K562 (cell line): ENCODE data around the gene DNAAF8. TPM values are rescaled to one million over a fixed set of nuclear protein-coding genes. Genes with fewer than 3 reads are reported as not detected.
A peak's percentile ranks its signal among the peaks of the same experiment; 100 is the strongest.

ENCODE experiments used
- CEBPB ChIP-seq: fragments of 450-650 bp; IDR thresholded peaks from 2 replicates; pipeline ENCODE4 v1.6.1; 2016; ENCODE audit warnings: missing genetic modification characterization, missing compliant biosample characterization
- ESRRA ChIP-seq: fragments of 450-650 bp; IDR thresholded peaks from 2 replicates; pipeline ENCODE4 v1.6.1; 2014; ENCODE audit warnings: low read depth, mild to moderate bottlenecking, moderate library complexity, borderline replicate concordance
- HNRNPL ChIP-seq: fragments of 200-400 bp; formaldehyde crosslinking; IDR thresholded peaks from 2 replicates; pipeline ENCODE4 v1.6.1; 2017; ENCODE audit warnings: low read depth, mild to moderate bottlenecking, low read length
- MCM7 ChIP-seq, 2 experiments: fragments of 450-650 bp; IDR thresholded peaks; 2 replicates each; pipeline ENCODE4 v1.6.1; 2016 to 2018
- MTA2 ChIP-seq: fragments of 450-650 bp; IDR thresholded peaks from 2 replicates; pipeline ENCODE4 v1.6.1; 2016; ENCODE audit warnings: low read depth
- MTF1 ChIP-seq: fragments of 250-450 bp; sonication (Bioruptor Pico); IDR thresholded peaks from 2 replicates; pipeline ENCODE4 v1.9.0; 2021; ENCODE audit warnings: moderate library complexity, mild to moderate bottlenecking, inconsistent platforms, borderline replicate concordance
- PTRF ChIP-seq: fragments of 450-650 bp; IDR thresholded peaks from 2 replicates; pipeline ENCODE4 v1.6.1; 2016; ENCODE audit warnings: mild to moderate bottlenecking, missing genetic modification characterization, missing compliant biosample characterization
- SP2 ChIP-seq: IDR thresholded peaks from 2 replicates; pipeline ENCODE4 v1.6.1; 2011; ENCODE audit warnings: mild to moderate bottlenecking, low read depth, low read length, moderate library complexity; ENCODE audit not compliant: poor library complexity, severe bottlenecking; ENCODE audit errors: extremely low read depth
- ZBTB7A ChIP-seq: IDR thresholded peaks from 2 replicates; pipeline ENCODE4 v1.6.1; 2011; ENCODE audit warnings: low read depth, mild to moderate bottlenecking, low read length, moderate library complexity, borderline replicate concordance; ENCODE audit not compliant: control insufficient read depth
- ZBTB8A ChIP-seq: fragments of 450-650 bp; IDR thresholded peaks from 2 replicates; pipeline ENCODE4 v1.6.1; 2018; ENCODE audit warnings: mild to moderate bottlenecking, moderate library complexity; ENCODE audit not compliant: partially characterized antibody
- ZNF354B ChIP-seq: fragments of 250-450 bp; sonication (Bioruptor Pico); IDR thresholded peaks from 2 replicates; pipeline ENCODE4 v1.4.0; 2020
- polyA plus RNA-seq, 8 experiments: library from polyadenylated mRNA; depleted of rRNA in 4 of 8; stranded (reverse) in 5 of 8; unstranded in 3 of 8; fragments of >200 nt; fragmentation: Nextera tagmentation in 2 of 8; fragmentation: Illumina TruSeq in 1 of 8; extraction: Ambion mirVana in 2 of 8; extraction: Trizol in 1 of 8; gene quantifications; 2 replicates each; pipeline versions ENCODE4 v1.2.1 to v1.2.3, GENCODE V29; 2011 to 2014; ENCODE audit warnings: inconsistent platforms in 1 of 8, missing spikeins in 1 of 8
- total RNA-seq, 7 experiments: library from RNA; depleted of rRNA in 6 of 7; stranded (reverse); fragments of >200 nt in 6 of 7; fragmentation: Illumina TruSeq in 2 of 7; extraction: Trizol in 2 of 7; gene quantifications; 2 replicates each; pipeline versions ENCODE4 v1.2.1 to v1.2.3, GENCODE V29; 2011 to 2021; ENCODE audit warnings: low replicate concordance in 1 of 7
- TF ChIP-seq, protein P1 (sequence below): sonication (generic); formaldehyde crosslinking; IDR thresholded peaks from 2 replicates; pipeline ENCODE4 v1.9.0; 2022; ENCODE audit warnings: mild to moderate bottlenecking, missing genetic modification reagents
- TF ChIP-seq, protein P2 (sequence below): fragments of 250-450 bp; sonication (Bioruptor Pico); IDR thresholded peaks from 2 replicates; pipeline ENCODE4 v1.5.0; 2021
- TF ChIP-seq, protein P3 (sequence below): IDR thresholded peaks from 3 replicates; pipeline ENCODE4 v1.6.1; 2011; ENCODE audit warnings: borderline replicate concordance, mild to moderate bottlenecking; ENCODE audit not compliant: insufficient read length, insufficient read depth
- TF ChIP-seq, protein P4 (sequence below): fragments of 150-350 bp; conservative IDR thresholded peaks from 2 replicates; pipeline ENCODE4 v1.6.1; 2014; ENCODE audit warnings: low read length
- TF ChIP-seq, protein P5 (sequence below): fragments of 450-650 bp; conservative IDR thresholded peaks from 2 replicates; pipeline ENCODE4 v1.6.1; 2016; ENCODE audit warnings: missing genetic modification characterization, low read depth, mild to moderate bottlenecking, control low read depth, missing compliant biosample characterization

Gene DNAAF8
- total and polyA plus RNA-seq, 9 of the 15 experiments (the other 6 are each of a cell fraction or from before 2014, with no cell fraction given): 0.04 to 0.12 (median 0.10) TPM; not detected in 6

DNA sequence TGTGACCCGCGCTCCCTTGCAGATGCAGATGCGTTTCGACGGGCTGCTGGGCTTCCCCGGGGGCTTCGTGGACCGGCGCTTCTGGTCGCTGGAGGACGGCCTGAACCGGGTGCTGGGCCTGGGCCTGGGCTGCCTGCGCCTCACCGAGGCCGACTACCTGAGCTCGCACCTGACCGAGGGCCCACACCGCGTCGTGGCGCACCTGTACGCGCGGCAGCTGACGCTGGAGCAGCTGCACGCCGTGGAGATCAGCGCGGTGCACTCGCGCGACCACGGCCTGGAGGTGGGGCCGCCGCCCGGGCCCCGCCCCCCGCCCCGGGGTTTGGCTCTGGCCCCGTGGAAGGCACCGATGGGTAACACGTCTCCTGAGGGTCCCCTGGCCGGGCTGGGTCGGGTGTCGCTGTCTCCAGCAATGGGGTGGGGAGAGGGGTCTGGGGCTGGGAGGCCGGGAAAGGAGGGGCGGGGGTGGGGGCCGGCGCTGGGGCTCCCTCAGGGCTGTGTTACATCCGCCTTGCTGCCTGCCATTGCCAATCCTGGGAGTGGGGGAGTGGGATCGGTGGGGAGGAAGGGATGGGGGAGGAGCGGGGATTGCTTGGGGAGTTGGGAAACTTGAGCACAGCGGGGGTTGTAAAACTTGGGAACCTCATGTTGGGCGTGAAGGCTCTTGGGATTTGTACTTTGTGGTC, 40.2 kb upstream of the DNAAF8 start (continued):
- TF ChIP-seq ZBTB8A (no peak), CEBPB (tag) (no peak), ZBTB7A (peak; percentile 8; the same call in 1 of the 2 replicates), PTRF (tag) (no peak), ZNF354B (no peak), ESRRA (no peak), HNRNPL (peak; percentile 79; the same call in 1 of the 2 replicates), MTA2 (no peak), SP2 (no peak), MTF1 (CRISPR knock-in tag) (no peak), MCM7 (IDR thresholded peaks at IDR 0.05) (no peak)
- TF ChIP-seq, protein P1, sequence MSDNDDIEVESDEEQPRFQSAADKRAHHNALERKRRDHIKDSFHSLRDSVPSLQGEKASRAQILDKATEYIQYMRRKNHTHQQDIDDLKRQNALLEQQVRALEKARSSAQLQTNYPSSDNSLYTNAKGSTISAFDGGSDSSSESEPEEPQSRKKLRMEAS (CRISPR knock-in tag): no peak; the same call in 1 of the 2 replicates
- TF ChIP-seq, protein P2, sequence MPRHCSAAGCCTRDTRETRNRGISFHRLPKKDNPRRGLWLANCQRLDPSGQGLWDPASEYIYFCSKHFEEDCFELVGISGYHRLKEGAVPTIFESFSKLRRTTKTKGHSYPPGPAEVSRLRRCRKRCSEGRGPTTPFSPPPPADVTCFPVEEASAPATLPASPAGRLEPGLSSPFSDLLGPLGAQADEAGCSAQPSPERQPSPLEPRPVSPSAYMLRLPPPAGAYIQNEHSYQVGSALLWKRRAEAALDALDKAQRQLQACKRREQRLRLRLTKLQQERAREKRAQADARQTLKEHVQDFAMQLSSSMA (CRISPR knock-in tag): peak; percentile 58; the same call in 1 of the 2 replicates
- TF ChIP-seq, protein P3, sequence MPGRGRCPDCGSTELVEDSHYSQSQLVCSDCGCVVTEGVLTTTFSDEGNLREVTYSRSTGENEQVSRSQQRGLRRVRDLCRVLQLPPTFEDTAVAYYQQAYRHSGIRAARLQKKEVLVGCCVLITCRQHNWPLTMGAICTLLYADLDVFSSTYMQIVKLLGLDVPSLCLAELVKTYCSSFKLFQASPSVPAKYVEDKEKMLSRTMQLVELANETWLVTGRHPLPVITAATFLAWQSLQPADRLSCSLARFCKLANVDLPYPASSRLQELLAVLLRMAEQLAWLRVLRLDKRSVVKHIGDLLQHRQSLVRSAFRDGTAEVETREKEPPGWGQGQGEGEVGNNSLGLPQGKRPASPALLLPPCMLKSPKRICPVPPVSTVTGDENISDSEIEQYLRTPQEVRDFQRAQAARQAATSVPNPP: no peak
- TF ChIP-seq, protein P4, sequence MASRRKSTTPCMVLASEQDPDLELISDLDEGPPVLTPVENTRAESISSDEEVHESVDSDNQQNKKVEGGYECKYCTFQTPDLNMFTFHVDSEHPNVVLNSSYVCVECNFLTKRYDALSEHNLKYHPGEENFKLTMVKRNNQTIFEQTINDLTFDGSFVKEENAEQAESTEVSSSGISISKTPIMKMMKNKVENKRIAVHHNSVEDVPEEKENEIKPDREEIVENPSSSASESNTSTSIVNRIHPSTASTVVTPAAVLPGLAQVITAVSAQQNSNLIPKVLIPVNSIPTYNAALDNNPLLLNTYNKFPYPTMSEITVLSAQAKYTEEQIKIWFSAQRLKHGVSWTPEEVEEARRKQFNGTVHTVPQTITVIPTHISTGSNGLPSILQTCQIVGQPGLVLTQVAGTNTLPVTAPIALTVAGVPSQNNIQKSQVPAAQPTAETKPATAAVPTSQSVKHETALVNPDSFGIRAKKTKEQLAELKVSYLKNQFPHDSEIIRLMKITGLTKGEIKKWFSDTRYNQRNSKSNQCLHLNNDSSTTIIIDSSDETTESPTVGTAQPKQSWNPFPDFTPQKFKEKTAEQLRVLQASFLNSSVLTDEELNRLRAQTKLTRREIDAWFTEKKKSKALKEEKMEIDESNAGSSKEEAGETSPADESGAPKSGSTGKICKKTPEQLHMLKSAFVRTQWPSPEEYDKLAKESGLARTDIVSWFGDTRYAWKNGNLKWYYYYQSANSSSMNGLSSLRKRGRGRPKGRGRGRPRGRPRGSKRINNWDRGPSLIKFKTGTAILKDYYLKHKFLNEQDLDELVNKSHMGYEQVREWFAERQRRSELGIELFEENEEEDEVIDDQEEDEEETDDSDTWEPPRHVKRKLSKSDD: no peak
- TF ChIP-seq, protein P5, sequence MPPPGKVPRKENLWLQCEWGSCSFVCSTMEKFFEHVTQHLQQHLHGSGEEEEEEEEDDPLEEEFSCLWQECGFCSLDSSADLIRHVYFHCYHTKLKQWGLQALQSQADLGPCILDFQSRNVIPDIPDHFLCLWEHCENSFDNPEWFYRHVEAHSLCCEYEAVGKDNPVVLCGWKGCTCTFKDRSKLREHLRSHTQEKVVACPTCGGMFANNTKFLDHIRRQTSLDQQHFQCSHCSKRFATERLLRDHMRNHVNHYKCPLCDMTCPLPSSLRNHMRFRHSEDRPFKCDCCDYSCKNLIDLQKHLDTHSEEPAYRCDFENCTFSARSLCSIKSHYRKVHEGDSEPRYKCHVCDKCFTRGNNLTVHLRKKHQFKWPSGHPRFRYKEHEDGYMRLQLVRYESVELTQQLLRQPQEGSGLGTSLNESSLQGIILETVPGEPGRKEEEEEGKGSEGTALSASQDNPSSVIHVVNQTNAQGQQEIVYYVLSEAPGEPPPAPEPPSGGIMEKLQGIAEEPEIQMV: no peak
